ENCODE measurements around the gene KCNN3.

DNA sequence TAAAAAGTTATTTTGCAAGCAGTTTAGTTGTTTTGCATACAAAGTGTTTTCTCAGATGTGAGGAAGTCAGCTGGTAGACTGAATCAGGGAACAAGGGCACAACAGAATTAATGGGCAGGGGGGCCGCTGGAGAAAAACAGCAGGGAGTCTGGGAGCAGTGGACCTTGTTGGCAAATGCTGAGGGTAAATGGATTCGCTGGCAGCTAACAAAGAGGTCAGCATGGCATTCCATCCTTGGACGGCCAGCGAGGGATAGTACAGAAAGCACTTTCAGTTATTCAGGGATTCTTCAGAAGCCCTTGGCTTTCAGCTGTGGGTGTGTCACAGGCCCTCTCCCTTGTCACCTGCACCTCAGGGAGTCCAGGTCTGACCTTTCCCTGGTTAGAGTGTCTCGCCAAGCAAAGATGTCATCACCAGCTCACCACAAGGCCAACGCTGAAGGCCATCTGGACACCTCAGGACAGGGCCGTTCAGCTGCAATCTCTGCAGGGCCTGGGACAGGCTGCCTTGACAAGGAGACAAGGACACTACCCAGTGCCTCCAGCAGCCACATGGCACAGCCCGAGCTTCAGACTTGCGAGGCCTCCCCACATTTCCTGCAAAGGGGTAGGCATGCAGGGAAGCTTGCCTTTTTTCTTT is 90.4 kb downstream of the KCNN3 start:
- TF ChIP-seq, protein P1, sequence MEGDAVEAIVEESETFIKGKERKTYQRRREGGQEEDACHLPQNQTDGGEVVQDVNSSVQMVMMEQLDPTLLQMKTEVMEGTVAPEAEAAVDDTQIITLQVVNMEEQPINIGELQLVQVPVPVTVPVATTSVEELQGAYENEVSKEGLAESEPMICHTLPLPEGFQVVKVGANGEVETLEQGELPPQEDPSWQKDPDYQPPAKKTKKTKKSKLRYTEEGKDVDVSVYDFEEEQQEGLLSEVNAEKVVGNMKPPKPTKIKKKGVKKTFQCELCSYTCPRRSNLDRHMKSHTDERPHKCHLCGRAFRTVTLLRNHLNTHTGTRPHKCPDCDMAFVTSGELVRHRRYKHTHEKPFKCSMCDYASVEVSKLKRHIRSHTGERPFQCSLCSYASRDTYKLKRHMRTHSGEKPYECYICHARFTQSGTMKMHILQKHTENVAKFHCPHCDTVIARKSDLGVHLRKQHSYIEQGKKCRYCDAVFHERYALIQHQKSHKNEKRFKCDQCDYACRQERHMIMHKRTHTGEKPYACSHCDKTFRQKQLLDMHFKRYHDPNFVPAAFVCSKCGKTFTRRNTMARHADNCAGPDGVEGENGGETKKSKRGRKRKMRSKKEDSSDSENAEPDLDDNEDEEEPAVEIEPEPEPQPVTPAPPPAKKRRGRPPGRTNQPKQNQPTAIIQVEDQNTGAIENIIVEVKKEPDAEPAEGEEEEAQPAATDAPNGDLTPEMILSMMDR (IDR thresholded peaks at IDR 0.05; ENCODE audit: control extremely low read depth in 1 of 3, insufficient read depth in 1 of 3, low read depth in 1 of 3, low read length in 3 of 3) = no peak
- no peak for TF ChIP-seq RAD21 (IDR thresholded peaks at IDR 0.05 in 1 of 2, conservative IDR thresholded peaks at IDR 0.05 in 1 of 2; ENCODE audit: low read depth in 2 of 2, low read length in 2 of 2)
- TF ChIP-seq EZH2 (IDR thresholded peaks at IDR 0.05; ENCODE audit: low read depth, low read length, severe bottlenecking) = no peak
- no peak for TF ChIP-seq GABPA (IDR thresholded peaks at IDR 0.05; ENCODE audit: borderline replicate concordance, insufficient read depth, low read length)
- TF ChIP-seq POLR2AphosphoS5 (IDR thresholded peaks at IDR 0.05; ENCODE audit: low read depth, low read length) = no peak
- TF ChIP-seq, protein P2, sequence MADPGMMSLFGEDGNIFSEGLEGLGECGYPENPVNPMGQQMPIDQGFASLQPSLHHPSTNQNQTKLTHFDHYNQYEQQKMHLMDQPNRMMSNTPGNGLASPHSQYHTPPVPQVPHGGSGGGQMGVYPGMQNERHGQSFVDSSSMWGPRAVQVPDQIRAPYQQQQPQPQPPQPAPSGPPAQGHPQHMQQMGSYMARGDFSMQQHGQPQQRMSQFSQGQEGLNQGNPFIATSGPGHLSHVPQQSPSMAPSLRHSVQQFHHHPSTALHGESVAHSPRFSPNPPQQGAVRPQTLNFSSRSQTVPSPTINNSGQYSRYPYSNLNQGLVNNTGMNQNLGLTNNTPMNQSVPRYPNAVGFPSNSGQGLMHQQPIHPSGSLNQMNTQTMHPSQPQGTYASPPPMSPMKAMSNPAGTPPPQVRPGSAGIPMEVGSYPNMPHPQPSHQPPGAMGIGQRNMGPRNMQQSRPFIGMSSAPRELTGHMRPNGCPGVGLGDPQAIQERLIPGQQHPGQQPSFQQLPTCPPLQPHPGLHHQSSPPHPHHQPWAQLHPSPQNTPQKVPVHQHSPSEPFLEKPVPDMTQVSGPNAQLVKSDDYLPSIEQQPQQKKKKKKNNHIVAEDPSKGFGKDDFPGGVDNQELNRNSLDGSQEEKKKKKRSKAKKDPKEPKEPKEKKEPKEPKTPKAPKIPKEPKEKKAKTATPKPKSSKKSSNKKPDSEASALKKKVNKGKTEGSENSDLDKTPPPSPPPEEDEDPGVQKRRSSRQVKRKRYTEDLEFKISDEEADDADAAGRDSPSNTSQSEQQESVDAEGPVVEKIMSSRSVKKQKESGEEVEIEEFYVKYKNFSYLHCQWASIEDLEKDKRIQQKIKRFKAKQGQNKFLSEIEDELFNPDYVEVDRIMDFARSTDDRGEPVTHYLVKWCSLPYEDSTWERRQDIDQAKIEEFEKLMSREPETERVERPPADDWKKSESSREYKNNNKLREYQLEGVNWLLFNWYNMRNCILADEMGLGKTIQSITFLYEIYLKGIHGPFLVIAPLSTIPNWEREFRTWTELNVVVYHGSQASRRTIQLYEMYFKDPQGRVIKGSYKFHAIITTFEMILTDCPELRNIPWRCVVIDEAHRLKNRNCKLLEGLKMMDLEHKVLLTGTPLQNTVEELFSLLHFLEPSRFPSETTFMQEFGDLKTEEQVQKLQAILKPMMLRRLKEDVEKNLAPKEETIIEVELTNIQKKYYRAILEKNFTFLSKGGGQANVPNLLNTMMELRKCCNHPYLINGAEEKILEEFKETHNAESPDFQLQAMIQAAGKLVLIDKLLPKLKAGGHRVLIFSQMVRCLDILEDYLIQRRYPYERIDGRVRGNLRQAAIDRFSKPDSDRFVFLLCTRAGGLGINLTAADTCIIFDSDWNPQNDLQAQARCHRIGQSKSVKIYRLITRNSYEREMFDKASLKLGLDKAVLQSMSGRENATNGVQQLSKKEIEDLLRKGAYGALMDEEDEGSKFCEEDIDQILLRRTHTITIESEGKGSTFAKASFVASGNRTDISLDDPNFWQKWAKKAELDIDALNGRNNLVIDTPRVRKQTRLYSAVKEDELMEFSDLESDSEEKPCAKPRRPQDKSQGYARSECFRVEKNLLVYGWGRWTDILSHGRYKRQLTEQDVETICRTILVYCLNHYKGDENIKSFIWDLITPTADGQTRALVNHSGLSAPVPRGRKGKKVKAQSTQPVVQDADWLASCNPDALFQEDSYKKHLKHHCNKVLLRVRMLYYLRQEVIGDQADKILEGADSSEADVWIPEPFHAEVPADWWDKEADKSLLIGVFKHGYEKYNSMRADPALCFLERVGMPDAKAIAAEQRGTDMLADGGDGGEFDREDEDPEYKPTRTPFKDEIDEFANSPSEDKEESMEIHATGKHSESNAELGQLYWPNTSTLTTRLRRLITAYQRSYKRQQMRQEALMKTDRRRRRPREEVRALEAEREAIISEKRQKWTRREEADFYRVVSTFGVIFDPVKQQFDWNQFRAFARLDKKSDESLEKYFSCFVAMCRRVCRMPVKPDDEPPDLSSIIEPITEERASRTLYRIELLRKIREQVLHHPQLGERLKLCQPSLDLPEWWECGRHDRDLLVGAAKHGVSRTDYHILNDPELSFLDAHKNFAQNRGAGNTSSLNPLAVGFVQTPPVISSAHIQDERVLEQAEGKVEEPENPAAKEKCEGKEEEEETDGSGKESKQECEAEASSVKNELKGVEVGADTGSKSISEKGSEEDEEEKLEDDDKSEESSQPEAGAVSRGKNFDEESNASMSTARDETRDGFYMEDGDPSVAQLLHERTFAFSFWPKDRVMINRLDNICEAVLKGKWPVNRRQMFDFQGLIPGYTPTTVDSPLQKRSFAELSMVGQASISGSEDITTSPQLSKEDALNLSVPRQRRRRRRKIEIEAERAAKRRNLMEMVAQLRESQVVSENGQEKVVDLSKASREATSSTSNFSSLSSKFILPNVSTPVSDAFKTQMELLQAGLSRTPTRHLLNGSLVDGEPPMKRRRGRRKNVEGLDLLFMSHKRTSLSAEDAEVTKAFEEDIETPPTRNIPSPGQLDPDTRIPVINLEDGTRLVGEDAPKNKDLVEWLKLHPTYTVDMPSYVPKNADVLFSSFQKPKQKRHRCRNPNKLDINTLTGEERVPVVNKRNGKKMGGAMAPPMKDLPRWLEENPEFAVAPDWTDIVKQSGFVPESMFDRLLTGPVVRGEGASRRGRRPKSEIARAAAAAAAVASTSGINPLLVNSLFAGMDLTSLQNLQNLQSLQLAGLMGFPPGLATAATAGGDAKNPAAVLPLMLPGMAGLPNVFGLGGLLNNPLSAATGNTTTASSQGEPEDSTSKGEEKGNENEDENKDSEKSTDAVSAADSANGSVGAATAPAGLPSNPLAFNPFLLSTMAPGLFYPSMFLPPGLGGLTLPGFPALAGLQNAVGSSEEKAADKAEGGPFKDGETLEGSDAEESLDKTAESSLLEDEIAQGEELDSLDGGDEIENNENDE (IDR thresholded peaks at IDR 0.05; ENCODE audit: insufficient replicate concordance, low read length) = no peak
- no peak for TF ChIP-seq JUN (IDR thresholded peaks at IDR 0.05; ENCODE audit: low read depth, low read length)
- TF ChIP-seq SUZ12 (IDR thresholded peaks at IDR 0.05; ENCODE audit: low read length) = no peak
- TF ChIP-seq CREB1 (IDR thresholded peaks at IDR 0.05) = no peak
